Left lobe of liver (tissue), 2 donors: ENCODE measurements around the gene RBBP9. TPM values are rescaled to one million over a fixed set of nuclear protein-coding genes. Genes with fewer than 3 reads are reported as not detected.
A peak's percentile ranks its signal among the peaks of the same experiment; 100 is the strongest.
"Not testable (repeated sequence)": the region's sequence is repeated elsewhere in the genome, so short reads cannot be mapped to it uniquely, and the experiment has no call there.

Source experiments
- ATAC-seq: fragments of 200-7000 bp; cut with Tn5 transposase; one replicate; pipeline ENCODE4 v1.9.1; 2020; ENCODE audit warnings: mild to moderate bottlenecking, moderate library complexity
- DNase-seq: peaks from one replicate; pipeline ENCODE4 v3.0.0-alpha.2; 2020; ENCODE audit warnings: low spot score
- total RNA-seq: library from RNA; stranded (reverse); gene quantifications from one replicate; pipeline ENCODE4 v1.2.1, GENCODE V29; 2021
- donor health status: DM: no; HTN: no; CAD: no; lungs with moderate emphysema.
- donor health status: DM: no; HTN: yes; CAD: no.

The RBBP9 gene
- total RNA-seq, 1 donor from 2014 or later, result 15.3 TPM

- ATAC-seq, result no peak
Measured at GRCh38 chr20:18506744-18507143, 9.7 kb upstream of the RBBP9 start.

DNA sequence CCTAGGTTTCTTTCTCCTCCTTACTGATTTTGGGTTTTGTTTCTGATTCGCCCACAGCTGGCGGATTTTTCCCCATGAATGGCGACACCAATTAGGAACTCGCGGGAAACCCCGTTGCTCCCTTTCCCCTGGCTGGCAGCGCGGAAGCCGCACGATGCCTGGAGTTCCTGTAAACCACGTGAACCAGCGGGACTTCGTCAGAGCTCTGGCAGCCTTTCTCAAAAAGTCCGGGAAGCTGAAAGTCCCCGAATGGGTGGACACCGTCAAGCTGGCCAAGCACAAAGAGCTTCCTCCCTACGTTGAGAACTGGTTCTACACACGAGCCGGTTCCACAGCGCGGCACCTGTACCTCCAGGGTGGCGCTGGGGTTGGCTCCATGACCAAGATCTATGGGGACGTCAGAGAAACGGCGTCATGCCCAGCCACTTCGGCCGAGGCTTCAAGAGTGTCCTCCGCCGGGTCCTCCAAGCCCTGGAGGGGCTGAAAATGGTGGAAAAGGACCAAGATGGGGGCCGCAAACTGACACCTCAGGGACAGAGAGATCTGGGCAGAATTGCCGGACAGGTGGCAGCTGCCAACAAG lies 7.5 kb upstream of the RBBP9 start:
- peak; percentile 21 for ATAC-seq
- peak; percentile 75 for DNase-seq

More at GRCh38 chr20:18506744-18507143, 9.7 kb upstream of the RBBP9 start:
- no peak for DNase-seq

DNA sequence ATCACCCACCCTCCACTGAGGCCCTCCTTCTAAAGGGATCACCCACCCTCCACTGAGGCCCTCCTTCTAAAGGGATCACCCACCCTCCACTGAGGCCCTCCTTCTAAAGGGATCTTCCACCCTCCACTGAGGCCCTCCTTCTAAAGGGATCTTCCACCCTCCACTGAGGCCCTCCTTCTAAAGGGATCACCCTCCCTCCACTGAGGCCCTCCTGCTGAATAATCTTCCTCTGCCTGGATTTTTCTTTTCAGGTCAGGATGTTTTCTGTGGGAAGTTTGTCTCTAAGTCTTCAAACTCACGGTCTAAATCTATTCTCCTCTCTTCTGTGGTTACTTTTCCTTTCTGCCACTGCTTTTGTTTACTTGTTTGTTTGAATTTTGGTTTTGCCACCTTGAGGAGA lies 4.6 kb upstream of the RBBP9 start:
- DNase-seq, ATAC-seq: not testable (repeated sequence)

DNA sequence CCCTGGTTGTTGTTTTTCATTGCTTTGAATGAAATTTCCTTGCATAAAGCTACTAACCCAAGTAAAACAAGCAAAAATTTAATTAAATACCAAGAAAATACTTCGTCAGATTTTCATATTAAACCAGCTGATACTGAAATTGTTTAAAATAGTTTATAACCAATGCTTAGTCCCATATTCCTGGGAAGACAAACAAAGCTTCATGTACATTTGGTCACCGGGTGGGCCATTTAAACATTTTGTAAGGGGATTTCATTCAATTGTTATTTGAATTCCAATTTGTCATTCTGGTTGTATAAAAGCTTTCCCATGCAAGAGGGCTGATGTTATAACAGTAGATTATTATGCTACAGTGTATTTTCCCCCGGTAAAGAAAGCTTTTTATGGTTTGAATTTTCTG lies 578 bp upstream of the RBBP9 start:
- ATAC-seq, result no peak
- DNase-seq, result no peak

GRCh38 chr20:18496042-18496441 lies 983 bp downstream of the RBBP9 start:
- DNase-seq (peak; percentile 67), ATAC-seq (peak; percentile 67)

DNA sequence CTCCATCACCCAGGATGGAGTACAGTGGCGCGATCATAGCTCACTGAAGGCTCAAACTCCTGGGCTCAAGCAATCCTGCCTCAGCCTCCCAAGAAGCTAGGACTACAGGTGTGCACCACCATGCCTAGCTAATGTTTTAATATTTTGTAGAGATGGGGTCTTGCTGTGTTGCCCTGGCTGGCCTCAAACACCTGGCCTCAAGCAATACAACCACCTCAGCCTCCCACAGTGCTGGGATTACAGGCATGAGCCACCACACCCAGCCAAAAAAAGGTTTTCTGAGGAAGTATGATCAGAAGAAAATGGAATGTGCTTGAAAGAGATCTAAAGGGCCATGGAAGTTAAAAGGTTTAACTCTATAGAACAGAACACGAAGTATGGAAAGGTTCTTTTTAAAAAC lies 8.7 kb downstream of the RBBP9 start:
- ATAC-seq (no peak), DNase-seq (no peak)

GRCh38 chr20:18481596-18481995 lies 15.4 kb downstream of the RBBP9 start:
- DNase-seq, result peak; percentile 52
- peak; percentile 91 for ATAC-seq

DNA sequence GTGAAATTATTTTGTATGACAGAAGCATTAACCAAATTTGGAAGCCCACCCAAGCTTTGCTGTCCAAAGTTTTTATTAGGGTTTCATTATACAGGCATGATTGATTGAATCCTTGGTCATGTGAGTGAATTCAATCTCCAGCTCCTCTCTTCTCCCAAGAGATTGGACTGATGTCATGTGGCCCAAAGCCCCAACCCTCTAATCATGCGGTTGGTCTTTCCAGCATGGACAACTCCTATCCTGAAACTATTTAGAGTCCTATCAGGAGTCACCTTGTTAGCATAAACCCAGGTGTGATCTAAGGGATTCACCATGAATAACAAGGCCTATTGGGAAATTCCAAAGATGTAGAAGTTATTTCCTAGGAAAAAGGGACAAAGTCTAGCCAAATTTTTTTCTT lies 19.2 kb downstream of the RBBP9 start:
- no peak for ATAC-seq

DNA sequence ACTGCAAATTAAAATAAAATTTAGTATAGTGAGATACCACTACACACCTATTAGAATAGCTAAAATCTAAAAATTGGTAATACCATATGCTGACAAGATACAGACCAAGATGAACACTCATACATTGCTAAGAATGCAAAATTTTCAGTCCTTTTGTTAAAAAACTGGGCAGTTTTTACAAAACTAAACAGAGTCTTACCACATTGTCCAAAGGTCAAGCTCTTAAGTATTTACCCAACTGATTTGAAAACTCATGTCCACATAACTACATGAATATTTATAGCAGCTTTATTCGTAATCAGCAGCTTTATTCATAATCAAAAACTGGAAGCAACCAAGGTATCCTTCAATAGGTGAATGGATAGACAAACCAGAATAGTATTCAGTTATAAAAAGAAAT lies 19.8 kb downstream of the RBBP9 start:
- DNase-seq, result no peak
- ATAC-seq, result peak; percentile 62

More for the DNA sequence above, 19.2 kb downstream of the RBBP9 start:
- DNase-seq, result no peak

DNA sequence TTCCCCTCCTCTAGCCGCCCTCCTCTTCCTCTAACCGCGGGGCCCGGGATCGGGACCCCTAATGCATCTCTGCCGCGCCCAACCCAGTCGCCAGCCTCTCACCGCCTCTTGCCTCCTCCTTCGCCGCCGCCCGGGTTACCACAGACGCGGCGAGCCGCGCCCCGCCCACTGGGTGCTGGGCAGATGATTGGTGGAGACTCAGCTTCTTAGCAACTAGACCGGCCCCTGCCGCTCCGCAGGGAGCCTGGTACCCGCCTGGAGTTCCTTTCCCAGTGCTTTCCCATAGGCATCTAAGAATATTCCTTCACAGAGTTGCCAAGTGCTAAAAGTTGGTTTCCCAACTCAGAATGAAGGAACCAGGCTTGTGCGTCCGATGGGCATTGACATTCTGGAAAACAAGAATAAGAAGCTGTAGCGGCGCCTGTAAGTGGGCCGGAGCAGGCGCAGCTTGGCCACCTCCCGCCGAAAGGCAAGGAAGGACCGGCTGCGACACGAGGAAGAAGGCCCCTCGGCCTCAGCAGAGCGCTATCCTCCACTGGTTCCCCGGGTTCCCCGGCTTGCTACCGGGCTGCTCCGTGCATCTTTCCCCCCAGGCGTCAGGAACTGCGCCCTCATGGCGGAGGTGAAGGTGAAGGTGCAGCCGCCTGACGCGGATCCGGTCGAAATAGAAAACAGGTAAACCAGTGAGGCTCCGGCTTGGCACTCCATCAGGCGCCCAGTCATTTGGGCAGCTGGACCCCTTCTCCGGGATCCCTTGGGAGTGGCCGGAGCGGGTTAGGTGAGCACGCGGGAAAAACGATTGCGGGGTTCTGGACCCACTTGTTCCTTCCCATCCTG lies 29.9 kb downstream of the RBBP9 start, which contains the start of the genes DZANK1 and POLR3F:
DZANK1 (minus strand) TSS at position 137 of the 837 bp plus-strand sequence. CDS start 1,672 bp downstream, outside the sequence.
POLR3F (plus strand) TSS at position 497 of the 837 bp plus-strand sequence; CDS start at position 614, 117 bp downstream.
- ATAC-seq (peak; percentile 99), DNase-seq (peak; percentile 97)

DNA sequence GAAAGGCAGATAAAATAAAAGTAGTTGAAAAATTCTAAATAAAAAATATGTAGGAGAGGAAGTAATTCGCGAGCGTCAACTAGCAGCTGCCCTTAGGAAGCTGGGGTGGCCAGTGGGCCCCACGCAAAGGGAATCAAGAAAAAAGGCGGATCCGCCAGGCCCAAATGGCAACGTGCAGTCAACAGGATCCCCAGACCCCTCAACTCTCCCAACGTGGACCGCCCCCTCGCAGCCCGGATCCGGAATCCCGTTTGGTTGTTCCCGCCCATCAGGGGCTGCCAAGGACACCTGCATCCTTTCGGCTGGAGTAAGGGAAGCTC lies 30.5 kb downstream of the RBBP9 start:
- peak; percentile 70 for ATAC-seq
- DNase-seq, result no peak

- ATAC-seq (no peak), DNase-seq (no peak)
Measured at GRCh38 chr20:18465536-18466200, 31.4 kb downstream of the RBBP9 start.

GRCh38 chr20:18456600-18456999 lies 40.4 kb downstream of the RBBP9 start:
- no peak for ATAC-seq
- no peak for DNase-seq

DNA sequence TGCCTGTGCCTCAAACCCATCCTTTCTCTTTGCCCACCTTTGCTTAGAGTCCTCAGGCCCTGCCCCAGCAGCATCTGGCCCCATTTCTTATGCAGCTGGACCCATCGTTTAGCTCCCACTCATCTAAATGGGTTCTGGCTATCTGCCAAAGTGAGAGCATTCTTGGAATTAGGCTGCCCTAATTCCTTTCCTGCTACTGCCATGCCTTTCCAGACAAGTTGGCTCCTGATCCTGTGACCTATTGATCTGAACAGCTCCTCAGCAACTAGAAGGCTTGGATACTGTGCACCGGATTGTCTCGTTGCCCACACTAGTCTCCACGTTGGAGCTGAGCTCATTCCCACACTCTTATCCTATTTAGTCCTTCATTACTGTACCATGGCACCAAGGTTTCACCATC lies 53.1 kb downstream of the RBBP9 start:
- no peak for ATAC-seq
- no peak for DNase-seq

- DNase-seq (no peak), ATAC-seq (no peak)
Measured at GRCh38 chr20:18440403-18440802, 56.6 kb downstream of the RBBP9 start.

- ATAC-seq, result no peak
Measured at GRCh38 chr20:18436847-18437246, 60.2 kb downstream of the RBBP9 start.

More at GRCh38 chr20:18436847-18437246, 60.2 kb downstream of the RBBP9 start:
- no peak for DNase-seq

Other genes with a start within 250 kb of the RBBP9 start
- gene ZNF133, start 208.7 kb downstream of the RBBP9 start, total RNA-seq, result 4.7 TPM
- gene DZANK1, start 30.2 kb downstream of the RBBP9 start, total RNA-seq, result 0.55 TPM
- gene POLR3F, start 29.8 kb downstream of the RBBP9 start, total RNA-seq, result 3.1 TPM
- gene SEC23B, start 10.7 kb upstream of the RBBP9 start, total RNA-seq, result 30.2 TPM
- 35.4 TPM for gene SMIM26, start 70.2 kb upstream of the RBBP9 start, total RNA-seq
- 5.6 TPM for gene DTD1, start 90.8 kb upstream of the RBBP9 start, total RNA-seq